Activated CD8-positive, alpha-beta T cell treated with anti-CD3 and anti-CD28 coated beads, Interleukin-2, amount 10 ng/mL, durations not matched to agents 7 days and 5 days (primary cell): ENCODE results near the gene HDHD3. TPM values are rescaled to one million over a fixed set of nuclear protein-coding genes. Genes with fewer than 3 reads are reported as not detected.
"Not testable (repeated sequence)": the region's sequence is repeated elsewhere in the genome, so short reads cannot be mapped to it uniquely, and the experiment has no call there.

ENCODE experiments used
- ATAC-seq: fragments of 150-1000 bp; cut with Tn5 transposase; one replicate; pipeline ENCODE4 v1.10.0; 2021; ENCODE audit warnings: moderate library complexity
- CTCF ChIA-PET: fragments of 350-600 bp; sonication (Branson Sonifier 250); formaldehyde crosslinking; loops from one replicate; lab custom pipeline; 2021; ENCODE audit warnings: antibody characterized with exemption; lab: Charles Lee
- POLR2A ChIA-PET: fragments of 350-600 bp; sonication (Branson Sonifier 250); formaldehyde crosslinking; loops from one replicate; lab custom pipeline; 2021; ENCODE audit warnings: antibody characterized with exemption; lab: Charles Lee
- DNase-seq: peaks from one replicate; pipeline ENCODE4 v3.0.0-alpha.2; 2020
- H3K27ac Mint-ChIP-seq: one replicate; pipeline ENCODE4 v1.8.0; 2021; ENCODE audit warnings: mild to moderate bottlenecking, mixed read lengths
- H3K27me3 Mint-ChIP-seq: one replicate; pipeline ENCODE4 v1.8.0; 2021; ENCODE audit warnings: low read depth, mixed read lengths
- H3K36me3 Mint-ChIP-seq: one replicate; pipeline ENCODE4 v1.8.0; 2021; ENCODE audit warnings: low read depth, mixed read lengths
- H3K4me1 Mint-ChIP-seq: one replicate; pipeline ENCODE4 v1.8.0; 2021; ENCODE audit warnings: low read depth, mixed read lengths
- H3K4me3 Mint-ChIP-seq: one replicate; pipeline ENCODE4 v1.8.0; 2021; ENCODE audit warnings: mild to moderate bottlenecking, mixed read lengths
- H3K9me3 Mint-ChIP-seq: one replicate; pipeline ENCODE4 v1.8.0; 2022; ENCODE audit warnings: mixed read lengths; ENCODE audit not compliant: insufficient read depth
- total RNA-seq, 2 experiments: library from RNA; stranded (reverse); gene quantifications; one replicate each; pipeline ENCODE4 v1.2.3, GENCODE V29; 2021

HDHD3 gene
- total RNA-seq, 2 experiments from 2014 or later: 14.0 to 15.3 TPM

DNA sequence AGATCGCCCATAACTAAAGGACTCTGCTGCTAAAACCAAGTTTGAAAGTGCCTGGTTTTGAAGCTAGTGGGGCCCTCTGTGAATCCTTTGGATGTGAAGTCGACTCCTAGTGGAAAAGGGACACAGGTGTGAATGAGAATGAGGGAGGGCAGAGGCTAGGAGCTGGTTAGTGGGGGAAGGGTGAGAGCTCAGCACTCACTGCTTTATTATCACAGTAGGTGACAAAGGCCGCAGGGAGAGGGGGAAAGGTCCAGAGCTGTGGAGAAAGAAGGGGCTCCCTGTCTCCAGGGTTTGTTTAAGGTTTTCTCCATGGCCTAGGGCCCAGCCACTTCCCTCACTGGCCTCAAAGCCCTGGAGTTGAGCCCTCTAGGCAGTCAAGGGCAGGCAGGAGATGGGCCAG is 3.5 kb downstream of the HDHD3 start:
- ATAC-seq: no peak
- H3K27me3 Mint-ChIP-seq: no peaks in the 10 kb centered on the region
- peaks cover 10% of the 10 kb centered on the region for H3K36me3 Mint-ChIP-seq
- ChIA-PET CTCF (no interaction called here), POLR2A (no interaction called here)
- H3K27ac Mint-ChIP-seq: no peak overlapping the region
- no peak for DNase-seq
- H3K9me3 Mint-ChIP-seq: no peaks in the 10 kb centered on the region
- peaks cover 14% of the 10 kb centered on the region for H3K4me1 Mint-ChIP-seq
- H3K4me3 Mint-ChIP-seq: no peak overlapping the region

DNA sequence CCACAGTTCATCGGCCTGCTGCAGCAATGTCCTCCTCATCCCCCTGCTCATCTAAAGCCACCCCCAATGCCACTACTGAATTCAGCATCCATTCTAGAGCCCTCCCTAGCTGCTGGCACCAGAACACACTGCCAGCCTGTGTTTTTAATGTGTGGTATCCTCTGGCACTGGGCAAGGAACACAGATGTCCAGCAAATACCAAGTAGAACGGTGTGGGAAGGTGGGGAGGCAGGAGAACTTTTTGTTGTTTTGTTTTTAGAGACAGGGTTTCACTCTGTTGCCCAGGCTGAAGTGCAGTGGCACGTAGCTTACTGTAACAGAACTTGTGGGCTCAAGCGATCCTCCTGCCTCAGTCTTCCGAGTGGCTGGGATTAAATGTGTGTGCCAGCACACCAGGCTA is 4.7 kb downstream of the HDHD3 start:
- CTCF ChIA-PET: interaction anchor here (0.6 kb wide), 1 partner anchor 44 kb away, joined by 3 read pairs; no protein-coding TSS in a partner anchor
- ATAC-seq: no peak

DNA sequence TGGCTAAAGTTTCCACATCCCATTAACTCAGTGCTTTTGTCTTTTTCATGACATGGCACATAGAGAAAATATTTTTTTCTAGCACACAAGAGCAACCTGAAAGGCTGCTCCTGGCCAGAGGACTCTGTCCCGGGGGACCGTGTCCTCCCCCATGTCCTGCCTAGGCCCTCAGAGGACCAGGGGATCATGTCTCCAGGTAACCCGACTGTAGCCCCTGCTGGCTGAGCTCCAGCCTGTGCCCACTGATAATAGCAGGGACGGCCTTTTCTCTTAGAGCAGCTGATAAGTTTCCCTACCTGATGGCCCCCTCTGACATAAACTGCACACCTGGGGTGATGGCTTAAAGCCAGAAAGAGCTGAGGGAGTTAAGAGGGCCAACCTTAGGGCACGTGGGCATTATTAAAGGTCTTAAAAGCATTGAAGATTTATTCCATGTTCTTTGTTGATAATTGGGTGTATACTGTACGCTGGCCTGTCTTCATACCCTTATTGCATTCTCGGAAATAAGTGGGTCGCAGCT is 5.9 kb downstream of the HDHD3 start:
- POLR2A ChIA-PET: interaction anchor here (0.6 kb wide), 1 partner anchor 9 kb away, joined by 5 read pairs; no protein-coding TSS in a partner anchor
- CTCF ChIA-PET: no interaction called here
- Mint-ChIP-seq H3K27me3 (no peaks in the 10 kb centered on the region), H3K36me3 (peaks cover 10% of the 10 kb centered on the region), H3K4me3 (no peak overlapping the region), H3K27ac (no peak overlapping the region), H3K4me1 (peaks cover 12% of the 10 kb centered on the region), H3K9me3 (no peaks in the 10 kb centered on the region)
- DNase-seq: no peak
- no peak for ATAC-seq

More for the DNA sequence above, 4.7 kb downstream of the HDHD3 start:
- H3K36me3 Mint-ChIP-seq: peaks cover 10% of the 10 kb centered on the region
- H3K27ac Mint-ChIP-seq: peak overlapping the region; percentile 28
- H3K4me3 Mint-ChIP-seq: no peak overlapping the region
- H3K9me3 Mint-ChIP-seq: no peaks in the 10 kb centered on the region
- no peaks in the 10 kb centered on the region for H3K27me3 Mint-ChIP-seq
- DNase-seq: no peak
- POLR2A ChIA-PET: no interaction called here
- peaks cover 14% of the 10 kb centered on the region for H3K4me1 Mint-ChIP-seq

DNA sequence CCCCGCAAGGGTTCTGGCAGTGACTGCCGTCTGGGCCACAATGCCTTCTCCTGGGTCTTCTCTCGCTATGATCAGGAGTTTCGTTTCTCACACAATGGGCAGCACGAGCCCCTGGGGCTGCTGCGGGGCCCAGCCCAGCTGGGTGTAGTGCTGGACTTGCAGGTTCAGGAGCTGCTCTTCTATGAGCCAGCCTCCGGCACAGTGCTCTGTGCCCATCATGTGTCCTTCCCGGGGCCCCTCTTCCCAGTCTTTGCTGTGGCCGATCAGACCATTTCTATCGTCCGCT is 7.0 kb downstream of the HDHD3 start:
- Mint-ChIP-seq H3K4me1 (peaks cover 2% of the 10 kb centered on the region), H3K9me3 (no peaks in the 10 kb centered on the region), H3K4me3 (no peak overlapping the region), H3K27ac (no peak overlapping the region), H3K27me3 (no peaks in the 10 kb centered on the region), H3K36me3 (peaks cover under 1% of the 10 kb centered on the region)
- ChIA-PET POLR2A (no interaction called here), CTCF (no interaction called here)
- ATAC-seq: no peak
- no peak for DNase-seq

DNA sequence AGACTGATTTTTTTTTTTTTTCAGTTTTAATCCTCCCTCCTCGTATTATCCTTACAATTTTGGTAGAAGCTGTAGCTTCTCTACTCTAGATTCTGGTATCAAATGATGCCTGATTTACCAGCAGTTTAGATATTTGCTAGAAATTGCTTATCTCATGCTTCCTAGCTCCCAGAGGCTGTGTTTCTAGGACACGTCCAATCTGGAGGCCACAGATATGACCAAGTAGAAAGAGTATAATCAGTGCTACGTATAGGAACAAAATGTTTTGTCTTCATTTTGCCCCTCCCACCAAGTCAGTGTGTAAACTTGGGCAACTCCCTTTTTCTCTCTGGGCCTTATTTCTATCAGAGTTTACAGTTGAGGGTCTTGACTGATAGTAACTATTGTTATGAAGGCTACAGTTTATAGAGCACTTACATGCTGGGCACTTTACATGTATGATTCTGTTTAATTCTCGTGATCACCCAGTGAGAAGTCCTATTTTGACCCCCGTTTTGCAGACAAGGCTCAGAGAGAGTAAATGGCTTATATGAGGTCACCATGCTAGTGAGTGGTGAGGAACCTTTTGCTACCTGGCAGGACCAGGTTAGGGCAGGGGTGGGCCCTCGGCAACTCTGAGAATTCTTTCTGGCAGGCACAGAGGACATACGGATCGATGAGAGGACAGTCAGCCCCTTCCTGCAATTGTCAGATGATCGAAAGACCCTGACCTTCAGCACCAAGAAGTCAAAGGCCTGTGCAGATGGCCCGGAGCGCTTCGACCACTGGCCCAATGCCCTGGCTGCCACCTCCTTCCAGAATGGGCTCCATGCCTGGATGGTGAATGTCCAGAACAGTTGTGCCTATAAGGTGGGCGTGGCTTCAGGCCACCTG is 7.6 kb downstream of the HDHD3 start:
- no peak for ATAC-seq
- Mint-ChIP-seq H3K36me3 (no peaks in the 10 kb centered on the region), H3K27ac (no peak overlapping the region), H3K27me3 (no peaks in the 10 kb centered on the region), H3K4me1 (peaks cover 1% of the 10 kb centered on the region), H3K4me3 (no peak overlapping the region), H3K9me3 (no peaks in the 10 kb centered on the region)
- CTCF ChIA-PET: no interaction called here
- DNase-seq: no peak
- POLR2A ChIA-PET: interaction anchor here (0.6 kb wide), 1 partner anchor 71 kb away, joined by 3 read pairs; no protein-coding TSS in a partner anchor

DNA sequence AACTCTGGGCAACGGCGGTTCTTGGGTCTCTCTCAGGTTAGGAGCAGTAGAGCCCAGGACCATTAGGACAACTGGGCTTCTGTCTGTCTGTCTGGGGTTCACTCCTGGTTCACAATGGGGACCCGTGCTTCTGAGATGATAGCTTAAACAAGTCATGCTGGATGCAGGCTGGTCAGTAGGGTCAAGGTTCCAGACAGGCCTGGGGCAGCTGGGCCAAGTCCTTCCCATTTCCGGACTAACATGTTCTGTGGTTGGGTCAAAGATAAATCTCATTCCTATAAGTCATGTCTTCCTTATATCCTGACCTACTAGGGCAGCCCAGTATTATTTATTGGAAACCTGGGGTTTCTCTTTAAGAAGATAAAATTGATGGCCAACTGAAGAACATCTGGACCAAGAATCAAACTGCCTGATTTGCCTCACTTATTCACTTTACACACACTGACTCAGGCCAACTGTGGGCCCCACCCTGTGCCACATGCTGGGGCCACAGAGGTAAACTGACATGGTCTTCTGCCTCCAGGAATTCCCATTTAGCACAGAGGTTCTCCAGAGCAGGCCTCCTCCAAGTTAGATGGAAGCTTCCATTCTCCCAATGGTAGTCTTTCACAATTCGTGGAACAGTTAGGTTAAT is 8.3 kb downstream of the HDHD3 start:
- ChIA-PET CTCF (interaction anchor here (0.9 kb wide), 1 partner anchor 29 kb away, joined by 3 read pairs; the partner anchor contains the start of gene WDR31), POLR2A (interaction anchor here (0.6 kb wide), 1 partner anchor 70 kb away, joined by 3 read pairs; no protein-coding TSS in a partner anchor)
- DNase-seq (no peak), ATAC-seq (no peak)
- no peaks in the 10 kb centered on the region for H3K4me1 Mint-ChIP-seq
- no peak overlapping the region for H3K4me3 Mint-ChIP-seq
- H3K27ac Mint-ChIP-seq: no peak overlapping the region
- no peaks in the 10 kb centered on the region for H3K36me3 Mint-ChIP-seq
- no peaks in the 10 kb centered on the region for H3K27me3 Mint-ChIP-seq
- H3K9me3 Mint-ChIP-seq: no peaks in the 10 kb centered on the region

DNA sequence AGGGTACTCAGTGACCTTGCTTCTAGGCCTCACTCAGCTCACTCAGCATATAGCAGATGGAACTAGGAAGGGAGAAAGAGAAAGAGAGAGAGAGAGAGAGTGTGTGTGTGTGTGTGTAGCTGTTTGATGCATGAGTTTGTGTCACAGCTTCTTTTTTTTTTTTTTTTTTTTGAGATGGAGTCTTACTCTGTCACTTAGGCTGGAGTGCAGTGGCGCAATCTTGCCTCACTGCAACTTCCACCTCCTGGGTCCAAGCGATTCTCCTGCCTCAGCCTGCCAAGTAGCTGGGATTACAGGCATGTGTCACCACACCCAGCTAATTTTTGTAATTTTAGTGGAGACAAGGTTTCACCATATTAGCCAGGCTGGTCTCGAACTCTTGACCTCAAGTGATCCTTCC is 11.1 kb downstream of the HDHD3 start:
- H3K27ac Mint-ChIP-seq, DNase-seq, H3K4me1 Mint-ChIP-seq, H3K9me3 Mint-ChIP-seq, H3K4me3 Mint-ChIP-seq, ATAC-seq, POLR2A ChIA-PET, H3K36me3 Mint-ChIP-seq, H3K27me3 Mint-ChIP-seq, CTCF ChIA-PET: not testable (repeated sequence)

DNA sequence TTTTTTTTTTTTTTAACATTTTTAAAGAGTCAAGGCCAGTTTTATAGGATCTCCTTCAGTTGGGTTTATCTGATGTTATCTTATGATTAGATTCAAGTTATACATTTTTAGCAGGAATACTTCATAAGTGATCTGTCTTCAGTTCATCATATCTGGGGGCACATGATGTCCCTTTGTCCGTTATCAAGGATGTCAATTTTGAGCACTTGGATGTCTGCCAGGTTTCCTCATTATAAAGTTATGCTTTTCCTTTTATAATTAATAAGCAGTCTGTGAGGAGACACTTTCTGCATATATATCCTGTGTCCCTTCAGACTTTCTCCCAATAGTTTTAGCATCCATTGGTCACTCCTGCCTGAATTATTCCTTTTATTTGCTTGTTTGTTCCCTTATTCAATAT is 11.8 kb downstream of the HDHD3 start:
- Mint-ChIP-seq H3K36me3 (no peaks in the 10 kb centered on the region), H3K4me1 (no peaks in the 10 kb centered on the region), H3K27me3 (no peaks in the 10 kb centered on the region), H3K27ac (no peak overlapping the region), H3K9me3 (no peaks in the 10 kb centered on the region), H3K4me3 (no peak overlapping the region)
- POLR2A ChIA-PET: no interaction called here
- ATAC-seq (no peak), DNase-seq (no peak)
- CTCF ChIA-PET: interaction anchor here (1.4 kb wide), 1 partner anchor 36 kb away, joined by 4 read pairs; the partner anchor contains the start of gene ALAD

DNA sequence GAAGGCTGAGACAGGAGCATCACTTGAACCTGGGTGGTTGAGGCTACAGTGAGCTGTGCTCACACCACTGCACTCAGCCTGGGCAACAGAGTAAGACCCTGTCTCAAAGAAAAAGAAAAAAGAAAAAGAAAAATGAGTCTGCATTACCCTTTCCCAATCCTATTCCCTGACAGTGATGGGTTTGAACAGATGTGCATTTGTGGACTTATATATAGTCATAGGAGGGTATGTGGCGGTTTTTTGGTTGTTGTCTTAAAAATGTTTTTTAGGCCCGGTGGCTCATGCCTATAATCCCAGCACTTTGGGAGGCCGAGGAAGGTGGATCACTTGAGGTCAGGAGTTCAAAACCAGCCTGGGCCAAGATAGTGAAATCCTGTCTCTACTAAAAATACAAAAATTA is 13.4 kb downstream of the HDHD3 start:
- no peaks in the 10 kb centered on the region for H3K9me3 Mint-ChIP-seq
- H3K4me3 Mint-ChIP-seq: no peak overlapping the region
- no peaks in the 10 kb centered on the region for H3K27me3 Mint-ChIP-seq
- ATAC-seq (no peak), DNase-seq (no peak)
- CTCF ChIA-PET: interaction anchor here (1.3 to 2.5 kb wide), 4 partner anchors 14 to 294 kb away, joined by 3 to 8 read pairs (median 4); partner anchors contain the start of genes ALAD and BSPRY
- H3K4me1 Mint-ChIP-seq: no peaks in the 10 kb centered on the region
- H3K27ac Mint-ChIP-seq: no peak overlapping the region
- POLR2A ChIA-PET: no interaction called here
- no peaks in the 10 kb centered on the region for H3K36me3 Mint-ChIP-seq

DNA sequence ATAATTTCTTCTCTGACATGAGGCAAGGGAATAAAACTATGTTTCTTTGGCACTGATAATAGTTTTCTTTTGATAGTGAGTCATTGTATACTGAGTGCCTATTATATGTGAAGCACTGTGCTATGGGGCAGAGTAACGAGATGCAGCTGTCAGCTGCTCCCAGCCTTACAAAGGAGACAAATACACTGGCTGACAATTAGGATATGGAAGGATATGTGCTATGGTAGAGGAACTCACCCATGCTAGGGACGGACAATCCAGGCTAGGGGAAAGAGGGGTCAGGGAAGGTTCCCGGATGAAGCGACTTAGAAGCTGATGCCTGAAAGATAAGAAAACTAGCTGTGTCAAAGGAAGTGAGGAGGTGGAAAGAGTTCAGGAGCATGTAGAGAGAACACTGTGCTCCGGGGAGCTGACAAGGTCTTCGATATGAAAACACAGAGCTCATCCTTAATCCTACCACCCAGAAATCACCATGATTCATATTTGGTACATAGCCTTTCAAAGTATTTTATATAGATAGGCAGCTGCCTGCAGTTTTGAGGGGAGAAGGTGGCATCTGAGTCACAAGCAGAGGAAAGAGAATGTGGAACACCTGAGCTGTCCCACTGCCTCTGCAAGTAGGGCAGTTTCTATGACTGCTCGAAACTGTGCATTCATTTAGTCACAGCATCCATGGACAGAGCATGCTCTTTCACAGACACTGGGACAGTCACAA is 15.3 kb downstream of the HDHD3 start:
- Mint-ChIP-seq H3K4me3 (no peak overlapping the region), H3K27me3 (no peaks in the 10 kb centered on the region), H3K4me1 (no peaks in the 10 kb centered on the region), H3K27ac (no peak overlapping the region), H3K36me3 (no peaks in the 10 kb centered on the region), H3K9me3 (no peaks in the 10 kb centered on the region)
- DNase-seq: no peak
- ChIA-PET POLR2A (interaction anchor here (0.6 kb wide), 2 partner anchors 10 to 48 kb away, joined by 4 to 5 read pairs; no protein-coding TSS in a partner anchor), CTCF (interaction anchor here (1.2 to 2.5 kb wide), 3 partner anchors 12 to 40 kb away, joined by 3 to 8 read pairs (median 4); partner anchors contain the start of genes ALAD and BSPRY)
- no peak for ATAC-seq

DNA sequence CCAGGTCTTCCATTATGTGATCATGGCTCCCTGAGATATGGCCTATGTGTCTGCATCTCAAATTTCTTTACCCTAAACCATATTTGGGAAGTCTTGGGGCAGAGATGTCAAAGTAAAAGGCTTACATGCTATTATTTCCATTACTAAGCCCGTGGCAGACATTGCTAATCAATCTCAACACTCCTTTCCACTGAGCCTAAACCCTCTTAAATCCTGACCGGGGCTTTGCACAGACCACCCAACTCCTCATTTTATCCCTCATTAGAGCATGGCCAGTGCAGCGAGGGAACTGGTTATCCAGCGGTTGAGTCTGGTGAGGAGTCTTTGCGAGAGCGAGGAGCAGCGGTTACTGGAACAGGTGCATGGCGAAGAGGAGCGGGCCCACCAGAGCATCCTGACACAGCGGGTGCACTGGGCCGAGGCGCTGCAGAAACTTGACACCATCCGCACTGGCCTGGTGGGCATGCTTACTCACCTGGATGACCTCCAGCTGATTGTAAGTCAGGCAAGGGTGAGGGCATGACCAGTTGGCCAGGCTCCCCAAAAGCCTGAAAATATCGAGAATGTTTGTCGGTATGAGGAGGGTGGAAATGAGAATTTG is 16.4 kb downstream of the HDHD3 start:
- Mint-ChIP-seq H3K9me3 (no peaks in the 10 kb centered on the region), H3K36me3 (no peaks in the 10 kb centered on the region), H3K4me3 (no peak overlapping the region), H3K27me3 (no peaks in the 10 kb centered on the region), H3K27ac (no peak overlapping the region), H3K4me1 (no peaks in the 10 kb centered on the region)
- ATAC-seq: no peak
- POLR2A ChIA-PET: no interaction called here
- CTCF ChIA-PET: no interaction called here
- no peak for DNase-seq
